Stimulated activated CD4-positive, alpha-beta T cell treated with anti-CD3 and anti-CD28 coated beads, Interleukin-15, amount 100 ng/mL, for 48 hours (primary cell): ENCODE data around the gene SSPN.

Source experiments
- DNase-seq, 2 donors: peaks; one replicate each; pipeline ENCODE4 v3.0.0-alpha.2; 2020; ENCODE audit warnings: low read depth in 2 of 2

SSPN gene

GRCh38 chr12:26266881-26267280 lies 71.5 kb downstream of the SSPN start:
- no peak for DNase-seq

DNA sequence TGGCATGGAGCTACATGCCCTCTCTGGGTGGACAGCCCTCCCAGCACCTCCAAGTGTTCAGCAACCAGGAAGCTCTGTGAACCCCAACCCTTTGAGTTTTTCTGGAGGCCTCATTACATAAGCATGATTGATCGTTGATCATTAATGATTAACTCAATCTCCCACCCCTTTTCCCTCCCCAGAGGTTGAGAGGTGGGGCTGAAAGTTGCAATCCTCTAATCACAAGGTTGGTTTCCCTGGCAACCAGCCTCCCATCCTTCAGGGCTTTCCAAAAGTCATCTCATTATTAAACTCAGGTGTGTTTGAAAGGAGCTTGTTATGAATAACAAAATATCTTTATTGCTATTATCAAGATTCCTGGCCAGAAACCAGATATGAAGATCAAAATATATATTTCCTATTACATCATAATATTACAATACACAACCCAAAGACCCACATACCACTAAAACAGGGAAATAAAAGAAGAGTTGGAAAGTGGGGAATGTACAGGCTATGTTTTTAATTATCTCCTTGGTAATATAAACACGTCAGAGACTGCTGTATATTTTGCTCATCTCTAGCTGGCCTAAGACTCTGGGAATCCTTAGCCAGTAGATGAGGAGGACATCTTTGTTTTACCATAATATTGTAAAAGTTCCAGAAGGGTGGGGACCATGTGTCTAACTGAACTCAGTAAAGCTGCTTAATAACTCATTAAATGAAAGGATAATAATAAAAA lies 73.6 kb downstream of the SSPN start:
- no peak for DNase-seq

DNA sequence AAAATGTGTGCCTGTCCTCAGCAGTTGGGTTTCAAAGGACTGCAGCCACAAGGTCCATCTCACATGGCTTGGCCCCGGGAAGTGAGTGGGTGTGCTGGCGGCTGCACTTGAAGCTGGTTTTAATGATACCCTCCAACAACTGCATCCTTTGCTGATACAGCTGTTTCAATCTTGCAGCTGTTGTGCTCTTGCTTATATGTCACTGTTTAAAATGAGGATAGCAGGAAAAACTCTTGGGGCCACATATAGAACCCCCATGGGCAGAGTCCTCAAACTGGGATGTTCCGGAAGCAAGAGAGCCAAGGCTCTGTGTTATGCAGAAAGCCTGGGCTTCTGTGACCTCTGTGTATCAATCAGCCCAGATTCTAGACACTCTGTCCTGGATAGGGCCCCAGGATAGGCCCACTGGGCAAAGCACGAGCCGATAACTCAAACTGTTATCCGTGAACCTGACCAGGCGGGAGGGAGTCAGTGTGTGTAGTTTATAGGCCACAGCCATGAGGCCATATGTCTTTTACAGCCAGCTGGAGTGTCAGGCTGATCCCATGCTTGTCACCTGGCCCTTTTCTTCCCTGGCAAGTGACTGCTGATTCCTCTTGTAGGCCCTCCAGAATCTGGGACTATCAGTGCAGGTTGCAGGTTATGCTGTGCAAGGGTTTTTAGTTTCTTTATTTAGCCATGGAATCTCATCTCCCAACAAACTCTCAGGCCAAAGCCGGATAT lies 74.3 kb downstream of the SSPN start:
- DNase-seq = no peak

- DNase-seq = no peak
Observed at GRCh38 chr12:26271024-26271423, 75.7 kb downstream of the SSPN start.

DNA sequence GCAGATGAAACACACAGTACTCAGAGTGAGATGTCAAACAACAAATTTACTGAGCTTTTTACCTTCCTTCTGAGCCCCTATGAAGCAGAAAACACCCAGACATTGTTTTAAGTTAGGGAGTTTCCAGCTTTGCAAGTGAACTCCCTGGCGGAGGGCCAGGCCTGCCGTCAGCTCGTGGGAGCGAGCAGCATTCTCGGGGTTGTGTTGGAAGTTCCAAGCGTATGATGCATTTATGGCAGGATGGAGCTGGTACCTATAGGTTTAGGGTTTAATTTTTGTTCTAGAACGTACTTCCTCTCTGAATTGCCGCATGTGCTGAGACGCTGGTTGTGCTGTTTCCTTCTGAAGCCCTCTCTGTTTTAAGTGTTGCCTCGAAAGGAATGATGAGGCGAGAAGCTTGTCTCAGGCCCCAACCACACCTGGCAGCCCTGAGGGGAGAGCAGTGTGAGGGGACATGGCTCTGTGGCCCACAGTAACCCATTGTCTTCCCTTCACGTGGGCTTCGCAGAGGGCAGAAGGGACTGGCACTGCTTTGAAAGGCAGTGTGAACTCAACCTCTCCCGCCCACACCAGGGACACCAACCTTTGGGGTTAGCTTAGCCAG lies 76.6 kb downstream of the SSPN start:
- no peak for DNase-seq

DNA sequence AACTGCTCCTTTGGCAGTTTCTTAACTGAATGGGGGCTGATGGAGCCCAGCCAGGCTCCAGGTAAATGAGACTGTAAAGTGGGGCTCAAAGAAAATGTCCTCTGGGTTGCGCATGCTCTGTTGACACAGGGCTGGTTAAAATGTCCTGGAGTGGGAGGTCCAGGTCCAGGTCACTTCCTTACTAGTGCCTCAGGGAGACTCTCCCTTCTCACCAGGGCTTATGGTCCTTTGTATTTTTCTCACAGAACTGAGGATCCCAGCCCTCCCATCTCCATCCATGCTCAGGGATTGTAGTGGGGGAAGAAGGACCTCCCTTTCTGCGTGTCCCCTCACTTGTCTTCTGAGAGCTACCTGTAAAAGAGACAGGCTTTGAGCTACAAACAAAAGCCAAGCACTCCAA lies 77.5 kb downstream of the SSPN start:
- DNase-seq = no peak

GRCh38 chr12:26273811-26274210 lies 78.4 kb downstream of the SSPN start:
- no peak for DNase-seq

DNA sequence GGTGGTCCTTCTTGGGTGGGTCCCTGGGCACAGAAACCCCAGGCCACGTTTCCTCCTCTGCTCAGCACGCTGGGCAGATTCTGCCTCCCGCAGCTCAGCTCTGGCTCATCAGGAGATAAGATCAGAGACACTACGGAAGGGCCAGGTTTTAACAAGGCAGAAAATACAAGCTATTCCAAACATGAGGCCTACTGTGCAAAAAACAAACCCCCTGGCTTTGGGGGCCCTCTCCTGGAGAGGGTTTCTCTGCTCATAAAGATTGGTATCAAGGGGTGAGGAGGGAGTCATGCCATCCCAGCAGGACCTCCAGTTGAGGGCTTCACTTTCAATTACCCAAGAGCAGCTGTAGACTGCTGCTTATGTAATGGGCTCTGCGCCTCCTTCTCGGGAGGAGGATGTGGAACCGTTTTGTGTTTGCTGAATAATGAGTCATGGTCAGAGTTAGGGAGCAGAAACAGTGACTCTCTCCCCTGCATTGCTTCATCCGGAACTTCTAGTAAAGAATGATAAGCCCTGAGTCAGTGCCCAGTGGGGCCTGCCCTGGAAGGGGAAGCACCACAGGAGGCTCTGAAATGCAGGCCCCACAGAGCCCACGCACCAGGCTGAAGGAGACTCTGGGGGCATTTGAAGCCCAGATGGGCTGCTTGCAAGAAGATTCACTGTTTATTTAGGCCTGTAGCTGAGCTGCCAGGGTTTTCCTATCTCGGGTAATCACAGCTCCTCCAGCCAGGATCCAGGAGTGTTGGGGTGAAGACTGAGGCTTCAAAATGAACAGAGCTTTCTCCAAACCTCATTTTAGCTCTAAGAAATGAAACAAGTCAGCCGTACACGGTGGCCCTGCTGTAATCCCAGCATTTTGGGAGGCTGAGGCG lies 79.3 kb downstream of the SSPN start:
- DNase-seq = peak; percentile 52 to 59

DNA sequence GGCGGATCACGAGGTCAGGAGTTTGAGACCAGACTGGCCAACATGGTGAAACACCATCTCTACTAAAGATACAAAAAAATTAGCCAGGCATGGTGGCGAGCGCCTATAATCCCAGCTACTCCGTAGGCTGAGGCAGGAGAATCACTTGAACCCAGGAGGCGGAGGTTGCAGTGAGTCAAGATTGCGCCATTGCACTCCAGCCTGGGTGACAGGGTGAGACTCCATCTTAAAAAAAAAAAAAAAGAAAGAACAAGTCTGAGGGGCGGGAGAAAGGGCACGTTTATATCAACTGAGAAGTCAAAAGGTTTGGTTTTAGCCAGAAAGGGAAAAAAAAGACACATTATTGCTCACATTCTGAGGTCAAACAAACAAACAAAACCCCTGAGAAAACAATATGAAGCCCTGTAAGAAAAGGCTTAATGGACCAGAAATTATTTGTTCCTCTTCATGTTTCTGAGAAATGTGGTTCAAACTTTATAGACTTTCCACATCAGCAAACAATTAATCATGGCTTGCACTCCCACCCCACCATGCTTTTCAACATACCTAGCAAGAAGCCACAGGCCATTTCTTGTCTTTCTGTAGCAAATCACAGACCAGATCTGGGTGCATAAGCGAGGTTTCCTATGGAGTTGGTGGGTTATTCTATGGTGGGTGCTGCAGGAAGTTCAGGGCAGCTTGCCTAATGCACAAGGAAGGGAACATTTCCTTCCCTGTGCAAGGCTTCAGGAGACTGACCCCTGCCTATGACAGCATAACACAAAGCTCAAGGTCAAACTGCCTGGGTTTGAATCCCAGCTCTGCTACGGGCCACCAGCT lies 80.1 kb downstream of the SSPN start:
- no peak for DNase-seq

DNA sequence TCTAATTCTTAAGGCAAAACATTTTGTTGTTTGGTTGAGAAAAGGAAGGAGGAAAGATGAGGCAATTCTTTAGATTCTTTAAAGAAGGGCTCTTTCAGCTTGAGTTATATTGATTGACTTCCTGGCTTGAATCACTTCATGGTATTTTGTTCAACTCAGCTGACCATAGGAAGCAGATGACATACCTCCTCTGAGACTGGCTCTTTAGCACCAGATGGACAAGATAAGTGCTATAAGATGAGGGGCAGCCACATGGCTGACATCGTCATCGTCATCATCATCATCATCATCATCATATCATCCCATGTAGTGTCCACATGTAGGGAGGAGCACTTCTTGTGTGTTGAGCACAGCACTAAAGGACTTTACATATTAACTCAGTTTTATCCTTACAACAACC lies 81.3 kb downstream of the SSPN start:
- no peak for DNase-seq

GRCh38 chr12:26277506-26278246 lies 82.3 kb downstream of the SSPN start:
- no peak for DNase-seq

DNA sequence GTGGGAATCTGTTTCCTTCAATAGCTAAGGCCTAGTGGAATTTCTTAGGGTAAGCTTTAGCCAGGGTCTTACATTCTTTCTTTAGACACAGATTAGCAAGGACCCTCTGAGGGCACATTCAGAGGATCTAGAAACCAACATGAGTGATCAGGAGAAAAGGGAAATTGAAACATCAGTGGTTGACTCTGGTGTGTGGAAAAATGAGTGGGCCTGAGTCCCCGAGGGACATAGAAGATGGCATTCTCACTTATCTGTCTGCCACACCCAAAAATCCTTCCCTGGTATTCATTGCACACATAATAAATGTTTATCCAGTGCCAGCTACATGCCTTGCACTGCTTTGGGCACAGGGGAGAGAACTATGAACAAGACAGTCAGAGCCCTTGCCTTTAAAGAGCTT lies 82.9 kb downstream of the SSPN start:
- no peak for DNase-seq

DNA sequence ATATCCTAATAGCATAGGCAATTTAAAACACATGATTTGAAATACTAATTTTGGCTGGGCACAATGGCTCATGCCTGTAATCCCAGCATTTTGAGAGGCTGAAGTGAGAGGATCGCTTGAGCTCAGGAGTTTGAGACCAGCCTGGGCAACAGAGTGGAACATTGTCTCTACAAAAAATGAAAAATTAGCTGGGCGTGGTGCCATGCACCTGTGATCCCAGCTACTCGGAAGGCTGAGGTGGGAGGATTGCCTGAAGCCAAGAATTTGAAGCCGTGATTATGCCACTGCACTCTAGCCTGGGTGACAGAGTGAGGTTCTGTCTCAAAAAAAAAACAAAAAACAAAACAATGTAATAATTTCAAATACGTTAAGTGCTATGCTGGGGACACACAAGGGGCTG lies 83.3 kb downstream of the SSPN start:
- no peak for DNase-seq

- DNase-seq = no peak
Observed at GRCh38 chr12:26279091-26279490, 83.7 kb downstream of the SSPN start.

DNA sequence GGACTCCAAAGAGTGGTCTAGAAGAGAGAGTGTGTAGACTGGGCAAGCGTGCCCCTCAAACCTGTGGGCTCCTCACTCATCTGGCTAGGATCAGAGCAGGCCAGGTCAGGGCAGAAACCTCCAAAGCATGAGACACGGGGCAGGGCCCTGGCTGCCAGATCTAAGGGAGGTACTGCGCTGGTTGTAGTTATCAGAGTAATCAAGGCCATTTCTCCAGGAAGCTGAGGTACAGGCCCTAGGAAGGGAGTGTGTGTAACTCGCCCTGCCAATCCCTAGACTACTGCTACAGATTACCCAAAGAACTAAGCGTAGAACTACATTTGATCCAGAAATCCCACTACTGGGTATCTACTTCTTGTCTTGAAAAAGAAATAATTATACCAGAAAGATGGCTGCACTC lies 84.5 kb downstream of the SSPN start:
- DNase-seq = no peak

DNA sequence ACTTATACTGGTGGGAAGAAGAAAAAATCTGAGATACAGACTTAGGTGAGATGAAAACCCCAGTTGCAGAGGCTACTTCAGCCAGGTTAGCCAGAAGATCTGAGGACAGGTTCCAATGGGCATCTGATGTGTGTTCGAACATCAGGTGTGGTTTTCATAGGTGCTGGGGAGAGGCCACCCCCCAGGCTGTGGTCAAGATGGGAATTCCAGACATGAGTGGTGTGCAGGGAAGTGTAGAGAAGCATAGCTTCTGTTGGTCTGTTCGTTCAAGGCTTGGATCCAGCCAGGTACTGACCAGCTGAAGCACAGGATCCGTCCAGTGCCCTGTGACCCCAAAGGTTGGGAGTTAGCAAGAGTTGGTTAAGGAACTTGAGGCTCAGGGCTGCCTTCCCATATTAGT lies 85.5 kb downstream of the SSPN start:
- no peak for DNase-seq

GRCh38 chr12:26281320-26281719 lies 85.9 kb downstream of the SSPN start:
- no peak for DNase-seq

- no peak for DNase-seq
Observed at GRCh38 chr12:26282339-26282940, 87.1 kb downstream of the SSPN start.

- no peak for DNase-seq
Observed at GRCh38 chr12:26283046-26283445, 87.7 kb downstream of the SSPN start.

DNA sequence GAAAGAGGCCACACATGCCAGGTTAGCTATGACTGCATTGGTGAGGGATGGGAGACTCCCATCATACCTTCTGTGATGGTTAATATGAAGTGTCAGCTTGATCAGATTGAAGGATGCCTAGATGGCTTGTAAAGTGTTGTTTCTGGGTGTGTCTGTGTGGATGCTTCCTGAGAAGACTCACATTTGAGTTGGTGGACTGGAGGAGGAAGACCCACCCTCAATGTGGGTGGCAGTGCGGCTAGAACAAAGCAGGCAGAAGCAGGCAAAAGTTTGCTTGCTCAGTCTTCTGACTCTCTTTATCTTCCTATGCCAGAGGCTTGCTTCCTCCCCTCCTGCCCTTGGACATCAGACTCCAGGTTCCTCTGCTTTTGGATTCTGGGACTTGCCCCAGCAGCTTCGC lies 88.2 kb downstream of the SSPN start:
- DNase-seq = no peak
